Suprapubic skin (tissue), 4 donors: ENCODE data around the gene CALY. TPM values are rescaled to one million over a fixed set of nuclear protein-coding genes. Genes with fewer than 3 reads are reported as not detected.

ENCODE experiments used
- DNase-seq, 2 donors: peaks; one replicate each; pipeline ENCODE4 v3.0.0-alpha.2; 2019; ENCODE audit warnings: low spot score in 2 of 2
- H3K27ac ChIP-seq: fragments of 200-600 bp; sonication (generic); one replicate; pipeline ENCODE4 v1.5.1; 2019
- H3K27me3 ChIP-seq: fragments of 200-600 bp; sonication (generic); one replicate; pipeline ENCODE4 v1.5.1; 2019
- H3K36me3 ChIP-seq: fragments of 200-600 bp; sonication (generic); one replicate; pipeline ENCODE4 v1.5.1; 2019
- H3K4me1 ChIP-seq: fragments of 200-600 bp; sonication (generic); one replicate; pipeline ENCODE4 v1.5.1; 2019
- H3K4me3 ChIP-seq: fragments of 200-600 bp; sonication (generic); one replicate; pipeline ENCODE4 v1.5.1; 2019; ENCODE audit warnings: mild to moderate bottlenecking
- H3K9me3 ChIP-seq: fragments of 200-600 bp; sonication (generic); one replicate; pipeline ENCODE4 v1.5.1; 2019
- CTCF ChIP-seq, 2 donors: fragments of 200-600 bp in 1 of 2; fragments of 450-650 bp in 1 of 2; sonication (generic) in 1 of 2; IDR thresholded peaks; one replicate each; pipeline ENCODE4 v1.5.1; 2016 to 2019; ENCODE audit warnings: antibody characterized with exemption in 2 of 2, mild to moderate bottlenecking in 1 of 2, moderate library complexity in 1 of 2
- EP300 ChIP-seq: sonication (generic); formaldehyde crosslinking; IDR thresholded peaks from one replicate; pipeline ENCODE4 v1.6.1; 2017; ENCODE audit warnings: antibody characterized with exemption
- POLR2A ChIP-seq, 2 donors: fragments of 450-650 bp; IDR thresholded peaks; one replicate each; pipeline ENCODE4 v1.6.1; 2017; ENCODE audit warnings: antibody characterized with exemption in 2 of 2, mild to moderate bottlenecking in 2 of 2, moderate library complexity in 2 of 2
- POLR2AphosphoS5 ChIP-seq, 3 donors: sonication (generic); formaldehyde crosslinking; IDR thresholded peaks; one replicate each; pipeline ENCODE4 v1.6.1; 2017; ENCODE audit warnings: antibody characterized with exemption in 3 of 3
- WGBS: methylation state at CpG from one replicate; pipeline ENCODE4 v1.1.5; 2018; 5-methylcytosine and 5-hydroxymethylcytosine counted together
- total RNA-seq, 4 donors: library from RNA; depleted of rRNA; stranded (reverse); fragments of >200 nt; gene quantifications; one replicate each; pipeline ENCODE4 v1.1.0, GENCODE V29; 2016

The CALY gene
- total RNA-seq, 4 donors from 2014 or later, result 0.30 TPM; not detected in 3

- H3K36me3 ChIP-seq, result peaks cover 37% of the 10 kb centered on the region
- no peak overlapping the region for H3K27ac ChIP-seq
- DNase-seq, result no peak
- 100% methylated on average over 3 of the region's 16 CpGs for WGBS
- TF ChIP-seq POLR2AphosphoS5 (IDR thresholded peaks at IDR 0.05) (no peak), CTCF (IDR thresholded peaks at IDR 0.05) (no peak), POLR2A (IDR thresholded peaks at IDR 0.05) (no peak), EP300 (no peak)
- no peak overlapping the region for H3K4me3 ChIP-seq
- no peaks in the 10 kb centered on the region for H3K9me3 ChIP-seq
- H3K27me3 ChIP-seq, result no peaks in the 10 kb centered on the region
- peaks cover 33% of the 10 kb centered on the region for H3K4me1 ChIP-seq
These were observed 26.3 kb downstream of the CALY start for GRCh38 chr10:133310399-133310755.

- TF ChIP-seq POLR2AphosphoS5 (IDR thresholded peaks at IDR 0.05), result no peak
- TF ChIP-seq EP300, result no peak
- no peak for TF ChIP-seq CTCF (IDR thresholded peaks at IDR 0.05)
- TF ChIP-seq POLR2A (IDR thresholded peaks at IDR 0.05), result no peak
- Histone ChIP-seq H3K27ac (no peak overlapping the region), H3K4me1 (peaks cover 35% of the 10 kb centered on the region), H3K4me3 (peak overlapping the region; percentile 100), H3K36me3 (peaks cover 37% of the 10 kb centered on the region), H3K27me3 (no peaks in the 10 kb centered on the region), H3K9me3 (no peaks in the 10 kb centered on the region)
- no peak for DNase-seq
- whole genome bisulfite sequencing, result 86% methylated on average over 33 of the region's 33 CpGs
These were observed 26.8 kb downstream of the CALY start for GRCh38 chr10:133309720-133310398.

GRCh38 chr10:133309100-133309719 lies 27.5 kb downstream of the CALY start:
- H3K4me3 ChIP-seq, result peak overlapping the region; percentile 100
- no peaks in the 10 kb centered on the region for H3K27me3 ChIP-seq
- H3K9me3 ChIP-seq, result no peaks in the 10 kb centered on the region
- no peak for TF ChIP-seq EP300
- no peak for TF ChIP-seq POLR2AphosphoS5 (IDR thresholded peaks at IDR 0.05)
- TF ChIP-seq POLR2A (IDR thresholded peaks at IDR 0.05), result no peak
- no peak for TF ChIP-seq CTCF (IDR thresholded peaks at IDR 0.05)
- WGBS, result 32% methylated on average over 35 of the region's 46 CpGs
- DNase-seq, result peak; percentile 96 to 97
- H3K27ac ChIP-seq, result peak overlapping the region; percentile 100
- peaks cover 37% of the 10 kb centered on the region for H3K36me3 ChIP-seq
- peaks cover 35% of the 10 kb centered on the region for H3K4me1 ChIP-seq

- WGBS, result under 1% methylated on average over 14 of the region's 89 CpGs
- Histone ChIP-seq H3K4me1 (peaks cover 35% of the 10 kb centered on the region), H3K4me3 (peak within 1 kb of the TSS; percentile 100), H3K9me3 (no peaks in the 10 kb centered on the region), H3K27me3 (no peaks in the 10 kb centered on the region), H3K36me3 (peaks cover 37% of the 10 kb centered on the region), H3K27ac (peak within 1 kb of the TSS; percentile 100)
- no peak for TF ChIP-seq EP300
- TF ChIP-seq POLR2A (IDR thresholded peaks at IDR 0.05), result peak in 1 of 2 donors; percentile 85
- peak in 1 of 3 donors; percentile 32 for TF ChIP-seq POLR2AphosphoS5 (IDR thresholded peaks at IDR 0.05)
- DNase-seq, result peak; percentile 93 to 94
These were observed 28.1 kb downstream of the CALY start, which contains the start of the genes TUBGCP2 and ZNF511 for GRCh38 chr10:133308421-133309099. TSS of gene TUBGCP2 (minus strand) at chr10:133308872. CDS start at chr10:133302941, 5,931 bp downstream. TSS of gene ZNF511 (plus strand) at chr10:133308914. CDS start at chr10:133308944, 30 bp downstream.

- no peaks in the 10 kb centered on the region for H3K27me3 ChIP-seq
- under 1% methylated on average over 22 of the region's 25 CpGs for WGBS
- TF ChIP-seq CTCF (IDR thresholded peaks at IDR 0.05) (peak; percentile 54 to 61), POLR2AphosphoS5 (IDR thresholded peaks at IDR 0.05) (no peak)
- H3K4me3 ChIP-seq, result peak overlapping the region; percentile 100
- peaks cover 35% of the 10 kb centered on the region for H3K4me1 ChIP-seq
- peaks cover 35% of the 10 kb centered on the region for H3K36me3 ChIP-seq
- DNase-seq, result peak in 1 of 2 donors; percentile 90
- H3K27ac ChIP-seq, result peak overlapping the region; percentile 100
- H3K9me3 ChIP-seq, result no peaks in the 10 kb centered on the region
These were observed 28.8 kb downstream of the CALY start for GRCh38 chr10:133307776-133308420.
